Measurements from ENCODE around the gene MAP10.

DNA sequence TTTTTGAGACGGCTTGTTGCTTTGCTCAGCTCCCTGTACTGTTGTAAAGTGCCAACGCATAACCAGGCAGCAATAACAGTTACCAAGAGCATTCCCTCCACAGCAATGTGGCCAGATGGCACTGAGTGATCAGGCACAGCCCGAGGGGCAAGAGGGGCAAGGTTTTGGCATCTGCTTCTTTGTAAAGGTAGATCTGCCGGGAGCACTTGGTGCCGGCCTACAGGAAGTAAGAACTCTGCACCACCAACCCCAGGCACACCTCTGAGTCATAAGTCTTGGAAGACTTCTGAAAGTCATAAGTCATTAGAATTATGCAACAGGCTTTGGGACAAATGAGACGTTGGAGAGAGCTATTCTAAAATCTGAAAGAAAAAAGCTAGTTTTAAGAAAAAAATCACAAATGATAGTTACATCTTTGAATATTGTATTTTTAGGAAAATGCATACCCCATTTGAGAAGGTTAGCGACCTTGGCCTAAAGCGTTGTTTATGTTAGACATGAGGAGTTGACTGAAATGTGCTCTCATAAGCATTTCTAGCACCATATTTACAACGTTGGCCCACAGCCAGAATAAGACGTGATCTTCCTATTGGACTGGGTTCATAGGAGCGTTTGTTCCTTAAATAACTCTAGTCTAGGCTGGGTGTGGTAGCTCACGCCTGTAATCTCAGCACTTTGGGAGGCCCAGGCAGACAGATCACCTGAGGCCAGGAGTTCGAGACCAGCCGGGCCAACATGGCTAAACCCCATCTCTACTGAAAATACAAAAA, 37.7 kb upstream of the MAP10 start:
- TF ChIP-seq, protein P1, sequence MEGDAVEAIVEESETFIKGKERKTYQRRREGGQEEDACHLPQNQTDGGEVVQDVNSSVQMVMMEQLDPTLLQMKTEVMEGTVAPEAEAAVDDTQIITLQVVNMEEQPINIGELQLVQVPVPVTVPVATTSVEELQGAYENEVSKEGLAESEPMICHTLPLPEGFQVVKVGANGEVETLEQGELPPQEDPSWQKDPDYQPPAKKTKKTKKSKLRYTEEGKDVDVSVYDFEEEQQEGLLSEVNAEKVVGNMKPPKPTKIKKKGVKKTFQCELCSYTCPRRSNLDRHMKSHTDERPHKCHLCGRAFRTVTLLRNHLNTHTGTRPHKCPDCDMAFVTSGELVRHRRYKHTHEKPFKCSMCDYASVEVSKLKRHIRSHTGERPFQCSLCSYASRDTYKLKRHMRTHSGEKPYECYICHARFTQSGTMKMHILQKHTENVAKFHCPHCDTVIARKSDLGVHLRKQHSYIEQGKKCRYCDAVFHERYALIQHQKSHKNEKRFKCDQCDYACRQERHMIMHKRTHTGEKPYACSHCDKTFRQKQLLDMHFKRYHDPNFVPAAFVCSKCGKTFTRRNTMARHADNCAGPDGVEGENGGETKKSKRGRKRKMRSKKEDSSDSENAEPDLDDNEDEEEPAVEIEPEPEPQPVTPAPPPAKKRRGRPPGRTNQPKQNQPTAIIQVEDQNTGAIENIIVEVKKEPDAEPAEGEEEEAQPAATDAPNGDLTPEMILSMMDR (conservative IDR thresholded peaks at IDR 0.05; ENCODE audit: low read depth in 2 of 2), result no peak
- TF ChIP-seq ZNF331 (CRISPR knock-in tag; IDR thresholded peaks at IDR 0.05; ENCODE audit: low read depth) (no peak), POLR2AphosphoS5 (IDR thresholded peaks at IDR 0.05; ENCODE audit: low read depth) (no peak), EZH2 (IDR thresholded peaks at IDR 0.05; ENCODE audit: low read depth, unreplicated experiment) (no peak), EZH2phosphoT487 (IDR thresholded peaks at IDR 0.05; ENCODE audit: unreplicated experiment) (no peak), CREB1 (CRISPR knock-in tag; IDR thresholded peaks at IDR 0.05; ENCODE audit: low read depth) (no peak), ZNF114 (CRISPR knock-in tag; IDR thresholded peaks at IDR 0.05) (no peak), STAT1 (IDR thresholded peaks at IDR 0.05; ENCODE audit: unreplicated experiment) (no peak)
- TF ChIP-seq, protein P2, sequence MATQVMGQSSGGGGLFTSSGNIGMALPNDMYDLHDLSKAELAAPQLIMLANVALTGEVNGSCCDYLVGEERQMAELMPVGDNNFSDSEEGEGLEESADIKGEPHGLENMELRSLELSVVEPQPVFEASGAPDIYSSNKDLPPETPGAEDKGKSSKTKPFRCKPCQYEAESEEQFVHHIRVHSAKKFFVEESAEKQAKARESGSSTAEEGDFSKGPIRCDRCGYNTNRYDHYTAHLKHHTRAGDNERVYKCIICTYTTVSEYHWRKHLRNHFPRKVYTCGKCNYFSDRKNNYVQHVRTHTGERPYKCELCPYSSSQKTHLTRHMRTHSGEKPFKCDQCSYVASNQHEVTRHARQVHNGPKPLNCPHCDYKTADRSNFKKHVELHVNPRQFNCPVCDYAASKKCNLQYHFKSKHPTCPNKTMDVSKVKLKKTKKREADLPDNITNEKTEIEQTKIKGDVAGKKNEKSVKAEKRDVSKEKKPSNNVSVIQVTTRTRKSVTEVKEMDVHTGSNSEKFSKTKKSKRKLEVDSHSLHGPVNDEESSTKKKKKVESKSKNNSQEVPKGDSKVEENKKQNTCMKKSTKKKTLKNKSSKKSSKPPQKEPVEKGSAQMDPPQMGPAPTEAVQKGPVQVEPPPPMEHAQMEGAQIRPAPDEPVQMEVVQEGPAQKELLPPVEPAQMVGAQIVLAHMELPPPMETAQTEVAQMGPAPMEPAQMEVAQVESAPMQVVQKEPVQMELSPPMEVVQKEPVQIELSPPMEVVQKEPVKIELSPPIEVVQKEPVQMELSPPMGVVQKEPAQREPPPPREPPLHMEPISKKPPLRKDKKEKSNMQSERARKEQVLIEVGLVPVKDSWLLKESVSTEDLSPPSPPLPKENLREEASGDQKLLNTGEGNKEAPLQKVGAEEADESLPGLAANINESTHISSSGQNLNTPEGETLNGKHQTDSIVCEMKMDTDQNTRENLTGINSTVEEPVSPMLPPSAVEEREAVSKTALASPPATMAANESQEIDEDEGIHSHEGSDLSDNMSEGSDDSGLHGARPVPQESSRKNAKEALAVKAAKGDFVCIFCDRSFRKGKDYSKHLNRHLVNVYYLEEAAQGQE (IDR thresholded peaks at IDR 0.05; ENCODE audit: unreplicated experiment), result no peak
- TF ChIP-seq, protein P3, sequence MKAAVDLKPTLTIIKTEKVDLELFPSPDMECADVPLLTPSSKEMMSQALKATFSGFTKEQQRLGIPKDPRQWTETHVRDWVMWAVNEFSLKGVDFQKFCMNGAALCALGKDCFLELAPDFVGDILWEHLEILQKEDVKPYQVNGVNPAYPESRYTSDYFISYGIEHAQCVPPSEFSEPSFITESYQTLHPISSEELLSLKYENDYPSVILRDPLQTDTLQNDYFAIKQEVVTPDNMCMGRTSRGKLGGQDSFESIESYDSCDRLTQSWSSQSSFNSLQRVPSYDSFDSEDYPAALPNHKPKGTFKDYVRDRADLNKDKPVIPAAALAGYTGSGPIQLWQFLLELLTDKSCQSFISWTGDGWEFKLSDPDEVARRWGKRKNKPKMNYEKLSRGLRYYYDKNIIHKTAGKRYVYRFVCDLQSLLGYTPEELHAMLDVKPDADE (IDR thresholded peaks at IDR 0.05), result no peak

Data from GM23338 (cell line).